ENCODE results near the gene C20orf204.

DNA sequence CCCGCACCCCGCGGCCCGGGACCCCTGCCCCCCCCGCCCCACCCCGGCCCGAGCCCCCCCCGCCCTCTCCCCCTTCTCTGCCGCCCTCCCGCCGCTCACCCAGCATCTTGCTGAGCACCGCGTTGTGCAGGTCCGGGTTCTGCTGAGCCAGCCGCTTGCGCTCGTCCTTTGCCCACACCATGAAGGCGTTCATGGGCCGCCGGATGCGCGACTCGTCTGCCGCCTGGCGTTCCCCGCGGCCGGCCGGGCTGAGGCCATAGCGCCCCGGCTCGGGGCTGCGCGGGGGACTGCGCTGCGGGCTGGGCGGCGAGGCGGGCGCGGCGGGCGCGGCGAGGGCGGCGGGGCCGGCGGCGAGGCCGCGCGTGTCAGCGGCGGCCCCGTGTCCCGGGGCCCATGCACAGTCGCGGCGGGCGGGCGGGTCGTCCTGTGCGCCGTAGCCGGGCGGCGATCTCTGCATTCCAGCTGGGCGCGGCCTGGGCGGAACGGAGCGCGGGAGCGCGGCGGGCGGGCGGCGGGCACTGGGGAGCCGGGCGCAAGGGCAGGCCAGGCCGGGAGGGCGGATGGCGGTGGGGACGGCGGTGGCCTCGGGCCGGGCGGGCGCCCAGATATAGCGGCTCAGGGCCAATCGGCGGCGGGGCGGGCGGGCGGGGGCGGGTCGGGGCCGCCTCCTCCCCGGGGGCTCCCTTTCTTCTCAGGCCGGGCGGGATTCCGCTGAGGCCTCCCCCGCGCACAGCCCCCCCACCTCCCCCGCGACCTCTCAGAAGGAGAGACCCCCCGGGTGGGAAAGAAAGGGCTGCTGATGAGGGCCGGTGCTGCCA lies 13.3 kb downstream of the C20orf204 start, which contains the start of gene SOX18:
- TF ChIP-seq, protein P1, sequence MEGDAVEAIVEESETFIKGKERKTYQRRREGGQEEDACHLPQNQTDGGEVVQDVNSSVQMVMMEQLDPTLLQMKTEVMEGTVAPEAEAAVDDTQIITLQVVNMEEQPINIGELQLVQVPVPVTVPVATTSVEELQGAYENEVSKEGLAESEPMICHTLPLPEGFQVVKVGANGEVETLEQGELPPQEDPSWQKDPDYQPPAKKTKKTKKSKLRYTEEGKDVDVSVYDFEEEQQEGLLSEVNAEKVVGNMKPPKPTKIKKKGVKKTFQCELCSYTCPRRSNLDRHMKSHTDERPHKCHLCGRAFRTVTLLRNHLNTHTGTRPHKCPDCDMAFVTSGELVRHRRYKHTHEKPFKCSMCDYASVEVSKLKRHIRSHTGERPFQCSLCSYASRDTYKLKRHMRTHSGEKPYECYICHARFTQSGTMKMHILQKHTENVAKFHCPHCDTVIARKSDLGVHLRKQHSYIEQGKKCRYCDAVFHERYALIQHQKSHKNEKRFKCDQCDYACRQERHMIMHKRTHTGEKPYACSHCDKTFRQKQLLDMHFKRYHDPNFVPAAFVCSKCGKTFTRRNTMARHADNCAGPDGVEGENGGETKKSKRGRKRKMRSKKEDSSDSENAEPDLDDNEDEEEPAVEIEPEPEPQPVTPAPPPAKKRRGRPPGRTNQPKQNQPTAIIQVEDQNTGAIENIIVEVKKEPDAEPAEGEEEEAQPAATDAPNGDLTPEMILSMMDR (IDR thresholded peaks at IDR 0.05; ENCODE audit: poor library complexity, severe bottlenecking) = no peak
- TF ChIP-seq EZH2 (IDR thresholded peaks at IDR 0.05; ENCODE audit: borderline replicate concordance, insufficient read depth, low read length, poor library complexity, severe bottlenecking) (no peak), EP300 (conservative IDR thresholded peaks at IDR 0.05; ENCODE audit: poor library complexity, severe bottlenecking) (no peak), POLR2AphosphoS5 (IDR thresholded peaks at IDR 0.05) (no peak)

Data from neural cell (in vitro differentiated cells).